Gastrocnemius medialis (tissue), 4 donors: Measurements from ENCODE around the gene ERC2.

Experiments
- POLR2A ChIP-seq, 2 donors: fragments of 450-650 bp; IDR thresholded peaks; one replicate each; pipeline ENCODE4 v1.6.1; 2017; ENCODE audit warnings: antibody characterized with exemption in 2 of 2, mild to moderate bottlenecking in 2 of 2, moderate library complexity in 2 of 2
- TF ChIP-seq, protein P1 (sequence below), 5 experiments: fragments of 450-650 bp in 3 of 5; fragments of 200-600 bp in 2 of 5; sonication (generic) in 2 of 5; IDR thresholded peaks in 4 of 5; conservative IDR thresholded peaks in 1 of 5; 1 replicate in 4 of 5; 2 replicates in 1 of 5; pipeline ENCODE4 v1.5.1; 2016 to 2019; ENCODE audit warnings: antibody characterized with exemption in 5 of 5, mild to moderate bottlenecking in 3 of 5, moderate library complexity in 3 of 5

DNA sequence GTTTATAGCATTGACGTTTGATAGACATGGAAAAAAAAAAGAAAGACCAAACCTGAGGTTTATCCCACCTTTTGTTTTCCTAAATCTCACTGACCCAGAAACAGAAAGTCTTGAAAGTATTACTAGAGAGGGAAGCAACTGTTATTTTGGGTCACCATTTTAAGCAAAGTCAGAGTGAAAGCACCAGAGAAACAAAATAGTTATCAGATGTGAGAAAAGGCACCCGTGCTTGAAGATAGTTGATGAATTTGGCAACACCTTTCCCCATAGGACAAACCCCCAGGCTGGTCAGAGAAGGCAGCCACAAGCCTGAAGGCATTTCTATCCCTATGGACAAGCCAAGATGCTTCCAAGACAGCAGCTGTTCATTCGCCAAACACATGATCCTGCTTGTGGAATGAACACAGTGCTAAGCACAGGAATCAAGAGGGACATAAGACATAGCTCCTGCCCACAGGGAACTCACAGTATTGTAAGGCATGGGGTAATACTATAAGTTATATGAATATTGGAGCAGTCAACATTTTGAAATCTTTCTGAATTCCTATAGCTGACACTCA lies 170.9 kb downstream of the ERC2 start:
- TF ChIP-seq, protein P1, sequence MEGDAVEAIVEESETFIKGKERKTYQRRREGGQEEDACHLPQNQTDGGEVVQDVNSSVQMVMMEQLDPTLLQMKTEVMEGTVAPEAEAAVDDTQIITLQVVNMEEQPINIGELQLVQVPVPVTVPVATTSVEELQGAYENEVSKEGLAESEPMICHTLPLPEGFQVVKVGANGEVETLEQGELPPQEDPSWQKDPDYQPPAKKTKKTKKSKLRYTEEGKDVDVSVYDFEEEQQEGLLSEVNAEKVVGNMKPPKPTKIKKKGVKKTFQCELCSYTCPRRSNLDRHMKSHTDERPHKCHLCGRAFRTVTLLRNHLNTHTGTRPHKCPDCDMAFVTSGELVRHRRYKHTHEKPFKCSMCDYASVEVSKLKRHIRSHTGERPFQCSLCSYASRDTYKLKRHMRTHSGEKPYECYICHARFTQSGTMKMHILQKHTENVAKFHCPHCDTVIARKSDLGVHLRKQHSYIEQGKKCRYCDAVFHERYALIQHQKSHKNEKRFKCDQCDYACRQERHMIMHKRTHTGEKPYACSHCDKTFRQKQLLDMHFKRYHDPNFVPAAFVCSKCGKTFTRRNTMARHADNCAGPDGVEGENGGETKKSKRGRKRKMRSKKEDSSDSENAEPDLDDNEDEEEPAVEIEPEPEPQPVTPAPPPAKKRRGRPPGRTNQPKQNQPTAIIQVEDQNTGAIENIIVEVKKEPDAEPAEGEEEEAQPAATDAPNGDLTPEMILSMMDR (IDR thresholded peaks at IDR 0.05 in 4 of 5, conservative IDR thresholded peaks at IDR 0.05 in 1 of 5) = no peak
- TF ChIP-seq POLR2A (IDR thresholded peaks at IDR 0.05) = no peak
